Right lobe of liver (tissue), 6 donors: ENCODE data around the gene SLC5A1. TPM values are rescaled to one million over a fixed set of nuclear protein-coding genes. Genes with fewer than 3 reads are reported as not detected.

ENCODE experiments used
- ATAC-seq, 4 donors: fragments of 200-7000 bp; cut with Tn5 transposase; one replicate each; pipeline ENCODE4 v1.9.1; 2020; ENCODE audit warnings: mild to moderate bottlenecking in 4 of 4, moderate library complexity in 4 of 4
- DNase-seq, 3 donors: peaks; one replicate each; pipeline ENCODE4 v3.0.0-alpha.2; 2020
- H3K27ac ChIP-seq, 3 donors: fragments of 200-600 bp; one replicate each; pipeline ENCODE4 v1.8.0; 2022
- H3K27me3 ChIP-seq, 2 donors: fragments of 200-600 bp; one replicate each; pipeline ENCODE4 v1.8.0; 2022
- H3K36me3 ChIP-seq, 4 donors: fragments of 200-600 bp; sonication (generic) in 1 of 4; one replicate each; pipeline versions ENCODE4 v1.5.1 to v1.8.0; 2017 to 2022; ENCODE audit warnings: control low read depth in 1 of 4
- H3K4me1 ChIP-seq, 4 donors: fragments of 200-600 bp; sonication (generic) in 1 of 4; one replicate each; pipeline versions ENCODE4 v1.5.1 to v1.8.0; 2017 to 2022; ENCODE audit warnings: control low read depth in 1 of 4
- H3K4me3 ChIP-seq, 3 donors: fragments of 200-600 bp; one replicate each; pipeline ENCODE4 v1.8.0; 2022
- H3K9me3 ChIP-seq, 4 donors: fragments of 200-600 bp; sonication (generic) in 1 of 4; one replicate each; pipeline versions ENCODE4 v1.5.1 to v1.8.0; 2017 to 2022; ENCODE audit warnings: control low read depth in 1 of 4
- CTCF ChIP-seq, 4 donors: fragments of 200-600 bp in 3 of 4; fragments of 450-650 bp in 1 of 4; IDR thresholded peaks; one replicate each; pipeline versions ENCODE4 v1.5.1 to v1.8.0; 2016 to 2022; ENCODE audit warnings: antibody characterized with exemption in 4 of 4, mild to moderate bottlenecking in 2 of 4
- POLR2A ChIP-seq: fragments of 450-650 bp; IDR thresholded peaks from one replicate; pipeline ENCODE4 v1.6.1; 2017; ENCODE audit warnings: antibody characterized with exemption, mild to moderate bottlenecking
- WGBS: methylation state at CpG from one replicate; pipeline ENCODE4 v1.1.6; 2018; ENCODE audit warnings: low coverage, low lambda C conversion rate; ENCODE audit not compliant: insufficient coverage; ENCODE audit errors: missing lambda C conversion rate; 5-methylcytosine and 5-hydroxymethylcytosine counted together
- intact Hi-C, 2 donors: fragments of 100-400 bp; cut with DNase I; formaldehyde crosslinking; loops; one replicate each; pipeline versions ENCODE4 v1.11.2 to v1.14.1; 2022
- total RNA-seq, 6 experiments: library from RNA; depleted of rRNA in 2 of 6; stranded (reverse); fragments of >200 nt in 2 of 6; fragmentation: NEBNext Ultra II Directional in 3 of 6; extraction: Animal tissue kit (Norgen Biotek cat#: 25700) in 3 of 6; gene quantifications; one replicate each; pipeline versions ENCODE4 v1.1.0 to v1.2.4, GENCODE V29; 2016 to 2023
- donor health status: DM: no; HTN: yes; CAD: no.
- donor health status: DM: no; HTN: no; CAD: no.
- donor health status: DM: no; HTN: no; CAD: no.
- donor health status: DM: no; HTN: yes; CAD: no.
- donor health status: DM: no; HTN: yes; CAD: no.

SLC5A1 gene
- total RNA-seq, 6 experiments from 2014 or later, result 0.31 to 1.7 (median 0.85) TPM

- Histone ChIP-seq H3K9me3 (no peaks in the 10 kb centered on the region), H3K27me3 (no peaks in the 10 kb centered on the region), H3K27ac (no peak overlapping the region), H3K36me3 (no peaks in the 10 kb centered on the region), H3K4me1 (no peaks in the 10 kb centered on the region), H3K4me3 (no peak overlapping the region)
- TF ChIP-seq POLR2A (no peak), CTCF (IDR thresholded peaks at IDR 0.05) (no peak)
- 43% methylated on average over 3 of the region's 3 CpGs for WGBS
- intact Hi-C loops, result no loop called here
- ATAC-seq, result no peak
- no peak for DNase-seq
These were observed 21.3 kb upstream of the SLC5A1 start for GRCh38 chr22:32021716-32022115.

- ATAC-seq (no peak), DNase-seq (no peak)
- H3K27me3 ChIP-seq, result no peaks in the 10 kb centered on the region
- WGBS, result 77% methylated on average over 2 of the region's 2 CpGs
- no peak overlapping the region for H3K4me3 ChIP-seq
- H3K4me1 ChIP-seq, result no peaks in the 10 kb centered on the region
- no peak overlapping the region for H3K27ac ChIP-seq
- H3K9me3 ChIP-seq, result no peaks in the 10 kb centered on the region
- H3K36me3 ChIP-seq, result no peaks in the 10 kb centered on the region
- intact Hi-C loops, result no loop called here
- no peak for TF ChIP-seq POLR2A
- no peak for TF ChIP-seq CTCF (IDR thresholded peaks at IDR 0.05)
These were observed 19.7 kb upstream of the SLC5A1 start for GRCh38 chr22:32023251-32023827.

GRCh38 chr22:32024796-32025195 is 18.3 kb upstream of the SLC5A1 start:
- Histone ChIP-seq H3K9me3 (no peaks in the 10 kb centered on the region), H3K27me3 (no peaks in the 10 kb centered on the region), H3K27ac (no peak overlapping the region), H3K4me3 (no peak overlapping the region), H3K4me1 (no peaks in the 10 kb centered on the region), H3K36me3 (no peaks in the 10 kb centered on the region)
- 82% methylated on average over 1 of the region's 1 CpG for WGBS
- TF ChIP-seq POLR2A (no peak), CTCF (IDR thresholded peaks at IDR 0.05) (no peak)
- no peak for ATAC-seq
- intact Hi-C loops, result no loop called here
- DNase-seq, result no peak

- TF ChIP-seq CTCF (IDR thresholded peaks at IDR 0.05) (no peak), POLR2A (no peak)
- no peaks in the 10 kb centered on the region for H3K36me3 ChIP-seq
- H3K9me3 ChIP-seq, result no peaks in the 10 kb centered on the region
- no peak overlapping the region for H3K27ac ChIP-seq
- H3K4me3 ChIP-seq, result no peak overlapping the region
- no peaks in the 10 kb centered on the region for H3K27me3 ChIP-seq
- WGBS, result 61% methylated on average over 4 of the region's 4 CpGs
- H3K4me1 ChIP-seq, result no peaks in the 10 kb centered on the region
- ATAC-seq (peak in 3 of 4 donors; percentile 47 to 58 (median 50)), DNase-seq (no peak)
- intact Hi-C loops, result no loop called here
These were observed 12.4 kb upstream of the SLC5A1 start for GRCh38 chr22:32030518-32031247.
